Measurements from ENCODE around the gene ARL6IP6.
"Not testable (repeated sequence)": the region's sequence is repeated elsewhere in the genome, so short reads cannot be mapped to it uniquely, and the experiment has no call there.

Gene ARL6IP6

GRCh38 chr2:152718076-152718908 lies at the start of gene ARL6IP6:
ARL6IP6 (plus strand) TSS chr2:152718620; CDS start chr2:152718625, 5 bp downstream.
- peak; percentile 93 for DNase-seq

GRCh38 chr2:152674334-152674733 lies 44.1 kb upstream of the ARL6IP6 start:
- DNase-seq, result no peak

- no peak for DNase-seq
These were observed 42.0 kb upstream of the ARL6IP6 start for GRCh38 chr2:152676461-152676860.

- DNase-seq, result no peak
These were observed 39.6 kb upstream of the ARL6IP6 start for GRCh38 chr2:152678808-152679207.

GRCh38 chr2:152682663-152683062 lies 35.8 kb upstream of the ARL6IP6 start:
- DNase-seq, result no peak

- DNase-seq, result no peak
These were observed 35.0 kb upstream of the ARL6IP6 start for GRCh38 chr2:152683400-152683799.

- DNase-seq, result no peak
These were observed 32.1 kb upstream of the ARL6IP6 start for GRCh38 chr2:152686321-152686720.

GRCh38 chr2:152693033-152693432 lies 25.4 kb upstream of the ARL6IP6 start:
- peak; percentile 72 for DNase-seq

- peak; percentile 64 for DNase-seq
These were observed 24.2 kb upstream of the ARL6IP6 start for GRCh38 chr2:152694161-152694661.

- no peak for DNase-seq
These were observed 22.7 kb upstream of the ARL6IP6 start for GRCh38 chr2:152695763-152696162.

GRCh38 chr2:152696476-152696875 lies 21.9 kb upstream of the ARL6IP6 start:
- DNase-seq, result no peak

- DNase-seq, result no peak
These were observed 17.2 kb upstream of the ARL6IP6 start for GRCh38 chr2:152701198-152701597.

- DNase-seq, result no peak
These were observed 11.9 kb upstream of the ARL6IP6 start for GRCh38 chr2:152706477-152707021.

GRCh38 chr2:152708742-152709141 lies 9.7 kb upstream of the ARL6IP6 start:
- DNase-seq, result no peak

GRCh38 chr2:152710713-152711112 lies 7.7 kb upstream of the ARL6IP6 start:
- DNase-seq, result no peak

- DNase-seq, result no peak
These were observed 3.3 kb upstream of the ARL6IP6 start for GRCh38 chr2:152715112-152715511.

- DNase-seq, result peak; percentile 60
These were observed 2.5 kb upstream of the ARL6IP6 start for GRCh38 chr2:152715854-152716428.

GRCh38 chr2:152716805-152717227 lies 1.6 kb upstream of the ARL6IP6 start:
- DNase-seq, result peak; percentile 33

- DNase-seq, result peak; percentile 99
These were observed 968 bp upstream of the ARL6IP6 start, which contains the start of gene PRPF40A for GRCh38 chr2:152717228-152718075. PRPF40A (minus strand) TSS chr2:152717461; CDS start chr2:152717439, 22 bp downstream.

- peak; percentile 65 for DNase-seq
These were observed 657 bp downstream of the ARL6IP6 start for GRCh38 chr2:152718909-152719645.

- no peak for DNase-seq
These were observed 2.4 kb downstream of the ARL6IP6 start for GRCh38 chr2:152720794-152721193.

GRCh38 chr2:152722639-152723038 lies 4.2 kb downstream of the ARL6IP6 start:
- not testable (repeated sequence) for DNase-seq
